GM12872 (cell line): ENCODE data around the gene FFAR1.
A peak's percentile ranks its signal among the peaks of the same experiment; 100 is the strongest.

ENCODE experiments used
- CTCF ChIP-seq: IDR thresholded peaks from 3 replicates; pipeline ENCODE4 v1.5.1; 2011; ENCODE audit warnings: low read depth, mild to moderate bottlenecking, low read length, moderate library complexity; ENCODE audit not compliant: insufficient read depth

FFAR1 gene

DNA sequence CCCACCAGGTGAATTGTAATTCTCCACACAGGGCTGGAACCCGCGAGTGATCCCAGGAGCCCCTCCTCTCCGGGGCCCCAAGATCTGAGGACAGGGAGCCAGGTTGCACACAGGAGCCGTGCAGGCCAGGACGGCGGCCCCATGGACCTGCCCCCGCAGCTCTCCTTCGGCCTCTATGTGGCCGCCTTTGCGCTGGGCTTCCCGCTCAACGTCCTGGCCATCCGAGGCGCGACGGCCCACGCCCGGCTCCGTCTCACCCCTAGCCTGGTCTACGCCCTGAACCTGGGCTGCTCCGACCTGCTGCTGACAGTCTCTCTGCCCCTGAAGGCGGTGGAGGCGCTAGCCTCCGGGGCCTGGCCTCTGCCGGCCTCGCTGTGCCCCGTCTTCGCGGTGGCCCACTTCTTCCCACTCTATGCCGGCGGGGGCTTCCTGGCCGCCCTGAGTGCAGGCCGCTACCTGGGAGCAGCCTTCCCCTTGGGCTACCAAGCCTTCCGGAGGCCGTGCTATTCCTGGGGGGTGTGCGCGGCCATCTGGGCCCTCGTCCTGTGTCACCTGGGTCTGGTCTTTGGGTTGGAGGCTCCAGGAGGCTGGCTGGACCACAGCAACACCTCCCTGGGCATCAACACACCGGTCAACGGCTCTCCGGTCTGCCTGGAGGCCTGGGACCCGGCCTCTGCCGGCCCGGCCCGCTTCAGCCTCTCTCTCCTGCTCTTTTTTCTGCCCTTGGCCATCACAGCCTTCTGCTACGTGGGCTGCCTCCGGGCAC lies 3.9 kb downstream of the FFAR1 start:
- no peak for TF ChIP-seq CTCF

GRCh38 chr19:35352177-35352447 lies 4.4 kb downstream of the FFAR1 start:
- no peak for TF ChIP-seq CTCF

DNA sequence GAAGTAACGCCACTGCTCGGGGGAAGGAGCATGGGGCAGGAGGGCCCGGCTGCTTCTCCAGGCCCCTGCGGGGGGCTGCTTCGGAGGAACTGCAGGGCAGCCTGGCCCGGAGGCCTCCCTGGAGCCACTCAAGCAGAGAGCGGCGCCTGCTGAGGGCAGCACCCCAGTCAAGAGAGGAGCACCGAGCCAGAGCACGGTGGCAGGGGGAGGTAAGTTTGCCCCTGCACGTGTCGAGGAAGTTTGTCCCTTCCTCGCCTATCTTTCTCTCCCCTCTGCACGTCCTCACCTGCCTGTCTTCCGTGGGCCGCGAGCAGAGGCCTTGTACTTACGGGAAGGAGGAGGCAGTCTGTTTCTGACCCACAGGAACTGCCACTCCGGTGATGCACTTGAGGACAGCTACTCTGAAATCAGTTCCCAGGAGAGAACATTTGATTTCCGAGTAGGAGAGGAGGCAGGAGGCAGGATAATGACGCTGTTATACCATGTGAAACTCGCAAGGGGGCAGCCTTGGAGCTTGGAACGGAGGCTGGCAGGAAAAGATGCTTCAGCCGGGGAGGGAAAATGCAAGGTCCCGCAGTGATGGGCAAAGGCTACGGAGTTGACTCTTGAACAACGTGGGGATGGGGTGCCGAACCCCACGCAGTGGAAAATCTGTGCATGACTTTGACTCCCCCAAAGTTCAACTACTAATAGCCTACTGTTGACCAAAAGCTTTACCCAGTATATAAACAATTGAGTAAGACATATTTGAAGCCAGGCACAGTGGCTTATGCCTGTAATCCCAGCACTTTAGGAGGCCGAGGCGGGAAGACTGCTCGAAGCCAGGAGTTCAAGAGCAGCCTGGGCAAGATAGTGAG lies 5.0 kb downstream of the FFAR1 start:
- peak; percentile 89 for TF ChIP-seq CTCF

GRCh38 chr19:35353635-35354034 lies 5.9 kb downstream of the FFAR1 start:
- no peak for TF ChIP-seq CTCF

DNA sequence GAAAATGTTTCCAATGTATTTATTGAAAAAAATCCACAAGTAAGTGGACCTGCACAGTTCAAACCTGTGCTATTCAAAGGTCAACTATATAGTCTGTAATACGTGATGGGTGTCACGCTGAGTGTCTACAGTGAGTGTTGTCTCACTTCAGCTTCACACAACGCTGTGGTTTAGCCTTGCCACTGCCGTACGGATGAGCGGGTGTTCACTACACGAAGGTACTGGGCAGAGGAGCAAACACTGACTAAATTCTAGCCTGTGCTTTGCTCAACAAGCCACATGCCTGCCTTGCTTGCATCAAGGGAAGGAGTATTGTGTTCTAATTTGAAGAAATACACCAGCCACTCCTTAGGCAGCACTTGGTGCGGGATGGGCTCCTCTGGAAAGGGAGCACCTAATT lies 7.2 kb downstream of the FFAR1 start:
- TF ChIP-seq CTCF, result no peak

DNA sequence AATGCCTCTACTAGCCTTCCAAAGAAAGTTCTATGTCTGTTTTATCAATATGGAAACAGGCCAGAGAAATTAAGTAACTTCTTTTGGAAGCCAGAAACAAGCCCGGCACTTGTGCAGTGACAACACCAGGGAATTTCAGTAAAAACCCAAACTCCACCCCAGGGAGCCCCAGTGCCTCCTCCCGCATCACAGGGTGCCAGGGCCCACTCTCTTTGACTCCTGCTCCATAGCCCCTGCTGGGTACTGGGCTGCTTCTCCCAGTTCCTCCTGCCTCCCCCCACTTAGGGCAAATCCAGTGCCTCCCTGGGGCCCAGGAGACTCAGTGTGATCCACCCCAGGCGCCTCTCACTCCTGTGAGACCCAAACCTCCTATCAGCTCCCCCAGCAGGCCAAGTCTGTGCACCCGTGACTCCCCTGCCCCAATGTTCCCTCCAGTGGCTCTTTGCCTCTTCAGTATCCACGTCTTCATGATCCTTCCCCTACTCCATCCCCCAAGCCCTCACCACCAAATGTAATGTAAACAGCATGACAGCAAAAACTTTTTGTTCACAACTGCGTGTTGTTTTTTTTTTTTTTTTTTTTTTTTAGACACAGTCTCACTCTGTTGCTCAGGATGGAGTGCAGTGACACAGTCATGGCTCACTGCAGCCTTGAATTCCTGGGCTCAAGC lies 8.2 kb downstream of the FFAR1 start:
- no peak for TF ChIP-seq CTCF

GRCh38 chr19:35357867-35358573 lies 10.3 kb downstream of the FFAR1 start, which contains the start of gene FFAR3:
TSS of gene FFAR3 (plus strand) at chr19:35358460. CDS start at chr19:35358891, 431 bp downstream.
- no peak for TF ChIP-seq CTCF
